Stimulated activated naive B cell treated with anti-CD40 and anti-IgM and Interleukin-4, amounts not matched to agents 10 μg/mL and 1 μg/mL and 100 μg/mL, for 72 hours (primary cell): ENCODE data around the gene BCAS4.
A peak's percentile ranks its signal among the peaks of the same experiment; 100 is the strongest.

ENCODE experiments used
- ATAC-seq, 2 donors: fragments of 150-1000 bp; cut with Tn5 transposase; replicated peaks; 2 replicates each; pipeline ENCODE4 v1.10.0; 2021; ENCODE audit warnings: moderate library complexity in 1 of 2
- DNase-seq: peaks from one replicate; pipeline ENCODE4 v3.0.0; 2021
- H3K27ac Mint-ChIP-seq: one replicate; pipeline ENCODE4 v1.8.0; 2022; ENCODE audit warnings: mild to moderate bottlenecking, mixed read lengths
- H3K27me3 Mint-ChIP-seq, 2 donors: one replicate each; pipeline ENCODE4 v1.8.0; 2022; ENCODE audit warnings: mixed read lengths in 2 of 2
- H3K36me3 Mint-ChIP-seq, 2 donors: one replicate each; pipeline ENCODE4 v1.8.0; 2022; ENCODE audit warnings: mixed read lengths in 2 of 2, mild to moderate bottlenecking in 1 of 2
- H3K4me1 Mint-ChIP-seq, 2 donors: one replicate each; pipeline ENCODE4 v1.8.0; 2022; ENCODE audit warnings: mixed read lengths in 2 of 2, mild to moderate bottlenecking in 1 of 2
- H3K4me3 Mint-ChIP-seq, 2 donors: one replicate each; pipeline ENCODE4 v1.8.0; 2022; ENCODE audit warnings: mild to moderate bottlenecking in 2 of 2, mixed read lengths in 2 of 2, moderate library complexity in 1 of 2
- H3K9me3 Mint-ChIP-seq, 2 donors: one replicate each; pipeline ENCODE4 v1.8.0; 2022; ENCODE audit warnings: mixed read lengths in 2 of 2, mild to moderate bottlenecking in 1 of 2

Gene BCAS4

DNA sequence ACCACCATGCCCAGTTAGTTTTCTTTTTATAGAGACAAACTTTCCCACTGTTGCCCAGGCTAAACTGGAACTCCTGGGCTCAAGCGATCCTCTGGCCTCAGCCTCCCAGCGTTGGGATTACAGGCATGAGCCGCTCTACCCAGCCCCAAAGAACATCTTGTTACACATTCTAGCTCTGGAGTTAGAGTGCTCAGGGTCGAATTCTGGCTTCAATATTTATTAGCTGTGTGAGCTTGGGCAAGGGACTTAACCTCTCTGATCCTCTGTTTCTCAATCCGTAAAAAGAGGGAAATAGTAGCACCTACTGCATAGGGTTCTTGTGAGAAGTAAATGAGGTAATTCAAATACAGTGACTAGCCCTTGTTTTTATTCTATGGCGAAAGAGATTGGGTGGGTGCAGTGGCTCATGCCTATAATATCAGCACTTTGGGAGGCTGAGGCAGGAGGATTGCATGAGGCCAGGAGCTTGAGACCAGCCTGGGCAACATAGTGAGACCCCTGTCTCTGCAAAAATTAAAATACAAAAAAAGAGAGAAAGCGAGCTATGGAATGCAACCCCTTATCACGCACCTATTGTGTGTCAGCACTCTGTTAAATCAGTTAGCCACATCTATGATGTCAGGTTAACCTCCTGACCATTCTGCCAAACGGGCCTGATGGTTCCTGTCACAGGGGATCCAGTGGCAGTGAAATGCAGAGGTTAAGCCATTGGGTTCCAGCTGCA, 19.7 kb downstream of the BCAS4 start:
- H3K27me3 Mint-ChIP-seq = no peaks in the 10 kb centered on the region
- ATAC-seq (no peak), DNase-seq (no peak)
- peaks cover 58 to 87% of the 10 kb centered on the region in 2 donors for H3K4me1 Mint-ChIP-seq
- H3K9me3 Mint-ChIP-seq = peaks cover 5 to 7% of the 10 kb centered on the region in 2 donors
- H3K27ac Mint-ChIP-seq = peak overlapping the region; percentile 70
- H3K4me3 Mint-ChIP-seq = peak overlapping the region; percentile 81 to 93
- H3K36me3 Mint-ChIP-seq = peaks cover 15 to 38% of the 10 kb centered on the region in 2 donors

DNA sequence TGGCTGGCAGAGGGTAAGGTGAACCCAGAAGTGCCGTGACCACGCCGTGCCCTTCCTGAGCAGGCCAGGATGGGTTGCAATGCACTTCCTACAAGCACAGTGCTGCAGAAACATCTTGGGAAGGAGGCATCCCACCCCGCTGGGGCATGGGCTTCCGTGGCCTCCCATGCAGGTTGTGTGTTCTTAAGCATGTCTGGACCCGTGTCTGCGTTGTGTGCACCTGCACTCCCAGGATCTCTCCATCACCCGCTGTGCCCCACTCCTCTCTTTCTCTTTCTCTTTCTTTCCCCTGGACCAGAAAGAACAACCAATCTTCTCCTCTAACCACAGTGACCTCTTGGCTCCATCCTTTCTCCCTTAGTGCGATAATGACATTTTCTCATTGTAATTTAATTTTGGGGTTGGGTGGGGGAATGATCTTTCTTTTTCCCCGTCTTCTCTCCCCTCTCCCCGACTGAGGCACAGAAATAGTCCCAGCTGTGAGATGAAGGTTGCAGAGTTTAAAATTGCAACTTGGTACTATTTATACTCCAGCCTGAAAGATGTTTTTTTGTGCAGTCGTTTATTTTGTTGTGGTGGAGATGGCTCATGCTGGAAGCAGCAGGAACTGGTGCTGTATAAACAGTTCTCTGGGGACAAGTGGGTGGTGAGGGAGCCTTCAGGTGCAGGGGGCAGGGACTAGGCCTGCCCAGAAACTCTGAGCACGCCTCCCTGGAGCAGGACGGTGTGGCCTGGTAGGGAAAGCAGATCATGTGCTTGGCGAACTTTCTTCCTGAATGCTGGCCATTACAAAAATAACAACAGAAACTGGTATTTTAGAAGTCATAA, 20.5 kb downstream of the BCAS4 start:
- H3K9me3 Mint-ChIP-seq = peaks cover 4 to 5% of the 10 kb centered on the region in 2 donors
- peak overlapping the region; percentile 81 to 93 for H3K4me3 Mint-ChIP-seq
- peaks cover 13 to 39% of the 10 kb centered on the region in 2 donors for H3K36me3 Mint-ChIP-seq
- ATAC-seq (peak; percentile 49 to 64), DNase-seq (no peak)
- H3K27ac Mint-ChIP-seq = peak overlapping the region; percentile 94
- H3K27me3 Mint-ChIP-seq = no peaks in the 10 kb centered on the region
- H3K4me1 Mint-ChIP-seq = peaks cover 60 to 88% of the 10 kb centered on the region in 2 donors

DNA sequence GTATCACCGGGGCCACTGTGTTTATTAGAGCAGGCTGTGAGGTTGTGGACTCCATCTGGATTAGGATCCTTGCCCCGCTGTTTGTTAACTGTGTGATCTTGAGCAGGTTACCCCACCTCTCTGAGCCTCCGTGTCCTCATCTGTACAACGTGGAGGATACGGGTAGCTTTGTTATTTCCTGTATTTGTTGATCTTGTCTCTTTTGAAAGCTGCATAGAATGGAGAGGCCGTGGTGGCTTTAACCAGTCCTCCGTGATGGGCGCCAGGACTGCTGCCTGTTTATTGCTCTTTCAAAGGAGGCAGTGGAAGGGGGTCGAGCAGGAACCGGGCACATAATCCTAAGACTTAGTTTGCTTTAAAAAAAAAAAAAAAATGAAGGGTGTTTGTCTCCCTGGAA, 22.9 kb downstream of the BCAS4 start:
- DNase-seq (no peak), ATAC-seq (no peak)
- Mint-ChIP-seq H3K4me1 (peaks cover 69 to 90% of the 10 kb centered on the region in 2 donors), H3K27ac (peak overlapping the region; percentile 99), H3K27me3 (no peaks in the 10 kb centered on the region), H3K4me3 (peak overlapping the region; percentile 37 to 80), H3K36me3 (peaks cover 12 to 37% of the 10 kb centered on the region in 2 donors), H3K9me3 (no peaks in the 10 kb centered on the region)

DNA sequence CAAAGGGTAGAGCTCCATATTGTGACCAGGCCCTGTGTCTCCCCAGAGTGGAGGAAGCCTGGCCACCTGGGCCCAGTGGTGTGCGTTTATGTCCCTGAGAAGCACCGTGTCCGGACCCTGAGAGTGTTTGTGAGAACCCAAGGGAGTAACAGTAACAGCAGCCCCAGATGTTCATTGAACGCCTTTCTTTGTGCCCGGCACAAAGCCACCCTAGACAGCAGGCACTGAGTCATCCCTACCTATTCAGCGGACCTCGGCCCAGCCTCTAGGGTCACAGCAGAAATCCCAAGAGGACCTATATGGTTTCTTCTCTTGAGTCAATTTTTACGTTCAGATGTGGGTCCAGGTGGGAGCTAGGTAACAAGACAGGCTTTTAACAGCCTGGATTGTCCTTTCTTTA, 24.5 kb downstream of the BCAS4 start:
- DNase-seq = peak; percentile 76
- peak; percentile 64 to 73 for ATAC-seq
- no peaks in the 10 kb centered on the region for H3K9me3 Mint-ChIP-seq
- no peaks in the 10 kb centered on the region for H3K27me3 Mint-ChIP-seq
- peak overlapping the region; percentile 99 for H3K27ac Mint-ChIP-seq
- H3K4me3 Mint-ChIP-seq = peak overlapping the region; percentile 26 to 51
- H3K4me1 Mint-ChIP-seq = peaks cover 60 to 81% of the 10 kb centered on the region in 2 donors
- H3K36me3 Mint-ChIP-seq = peaks cover 14 to 33% of the 10 kb centered on the region in 2 donors

DNA sequence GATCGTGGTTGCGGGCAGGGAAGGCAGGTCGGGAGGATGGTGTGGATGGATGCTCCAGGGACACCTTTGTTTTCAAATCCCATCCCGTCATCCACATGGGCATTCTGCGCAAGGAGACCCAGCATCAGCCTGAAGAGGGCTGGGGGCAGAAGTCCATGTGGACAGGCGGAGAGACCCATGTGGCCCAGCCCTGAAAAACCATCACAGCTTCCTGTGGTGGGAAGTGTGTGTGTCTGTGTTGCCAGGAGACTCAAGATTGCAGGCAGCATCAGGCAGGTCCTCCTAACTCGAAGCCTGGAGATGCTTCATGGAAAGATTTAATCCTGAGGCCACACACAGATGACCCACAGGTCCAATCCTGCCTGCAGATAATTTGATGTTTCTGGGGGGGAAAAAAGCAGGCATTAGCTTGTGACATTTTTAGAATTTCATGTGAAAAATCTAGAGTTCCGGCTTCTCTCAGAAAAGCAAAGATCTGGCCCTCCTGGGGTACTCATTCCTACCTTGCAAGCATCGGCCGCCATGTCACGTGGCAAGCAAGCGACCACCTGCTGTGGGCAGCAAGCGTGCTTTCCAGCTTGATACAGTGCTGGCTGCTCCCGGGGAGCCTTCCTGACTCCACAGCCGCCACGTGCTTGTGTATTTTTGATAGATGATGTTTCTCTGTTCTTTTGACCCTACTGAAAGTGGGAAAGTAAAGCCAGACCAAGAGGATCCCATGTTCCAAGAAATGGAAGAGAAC, 25.8 kb downstream of the BCAS4 start:
- no peaks in the 10 kb centered on the region for H3K27me3 Mint-ChIP-seq
- H3K9me3 Mint-ChIP-seq = no peaks in the 10 kb centered on the region
- peak overlapping the region; percentile 93 for H3K27ac Mint-ChIP-seq
- peaks cover 52 to 74% of the 10 kb centered on the region in 2 donors for H3K4me1 Mint-ChIP-seq
- no peak for ATAC-seq
- DNase-seq = no peak
- H3K36me3 Mint-ChIP-seq = peaks cover 14 to 39% of the 10 kb centered on the region in 2 donors
- peak overlapping the region; percentile 51 to 71 for H3K4me3 Mint-ChIP-seq

DNA sequence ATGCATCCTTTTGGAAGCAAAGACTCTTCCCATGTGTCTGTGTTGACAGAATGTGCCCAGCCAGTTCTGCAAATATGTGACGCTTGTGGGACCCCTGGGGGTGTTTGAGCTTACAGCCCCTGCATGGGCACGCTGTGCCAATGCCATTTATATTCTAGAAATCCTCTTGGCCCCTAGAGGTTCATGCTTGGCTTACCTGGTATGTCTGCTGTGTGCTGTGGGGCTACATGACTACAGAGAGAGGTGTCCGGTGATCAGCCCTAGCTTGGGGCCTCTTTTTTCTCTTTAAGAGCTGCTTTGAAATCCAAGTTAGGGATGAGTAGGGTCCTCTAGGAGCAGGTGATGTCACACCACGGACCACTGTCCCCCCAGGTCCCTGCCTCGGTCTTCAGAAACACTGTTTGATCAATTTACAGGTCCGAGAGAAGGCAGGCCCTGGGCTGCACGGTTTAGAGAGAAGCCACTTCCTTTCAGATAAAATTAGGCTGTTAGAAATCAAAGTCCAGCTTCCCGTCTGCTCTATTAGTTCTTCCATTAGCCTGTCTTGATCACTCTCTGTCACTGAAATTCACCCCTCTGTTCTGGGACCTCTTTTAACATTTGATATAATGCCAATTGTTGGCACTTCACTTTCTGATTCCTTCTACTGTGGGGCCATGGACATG, 26.5 kb downstream of the BCAS4 start:
- no peaks in the 10 kb centered on the region for H3K9me3 Mint-ChIP-seq
- H3K4me1 Mint-ChIP-seq = peaks cover 49 to 67% of the 10 kb centered on the region in 2 donors
- DNase-seq = no peak
- H3K36me3 Mint-ChIP-seq = peaks cover 16 to 44% of the 10 kb centered on the region in 2 donors
- H3K4me3 Mint-ChIP-seq = peak overlapping the region; percentile 17 to 71
- peak; percentile 31 to 32 for ATAC-seq
- peak overlapping the region; percentile 93 for H3K27ac Mint-ChIP-seq
- no peaks in the 10 kb centered on the region for H3K27me3 Mint-ChIP-seq

DNA sequence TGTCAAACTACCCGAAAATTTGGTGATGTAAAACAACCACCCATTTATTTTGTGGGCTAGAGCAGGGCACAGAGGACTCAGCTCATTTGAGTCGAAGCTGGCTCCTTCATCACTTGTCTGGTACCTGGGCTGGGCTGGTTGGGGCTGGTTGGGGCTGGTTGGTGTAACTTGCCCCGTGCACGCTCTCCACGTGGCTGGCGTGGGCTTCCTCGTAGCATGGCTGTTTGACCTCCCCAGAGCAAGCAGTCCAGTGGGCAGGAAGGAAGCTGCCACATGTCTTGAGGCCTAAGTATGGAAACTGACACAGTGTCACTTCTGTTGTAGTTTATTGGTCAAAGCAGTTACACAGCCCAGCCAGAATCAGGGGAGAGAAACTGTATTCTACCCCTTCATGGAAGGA, 27.1 kb downstream of the BCAS4 start:
- Mint-ChIP-seq H3K4me1 (peaks cover 49 to 65% of the 10 kb centered on the region in 2 donors), H3K27ac (peak overlapping the region; percentile 93), H3K4me3 (peak overlapping the region; percentile 12 to 17), H3K9me3 (no peaks in the 10 kb centered on the region), H3K27me3 (no peaks in the 10 kb centered on the region), H3K36me3 (peaks cover 17 to 47% of the 10 kb centered on the region in 2 donors)
- DNase-seq (peak; percentile 27), ATAC-seq (peak; percentile 9 to 17)

DNA sequence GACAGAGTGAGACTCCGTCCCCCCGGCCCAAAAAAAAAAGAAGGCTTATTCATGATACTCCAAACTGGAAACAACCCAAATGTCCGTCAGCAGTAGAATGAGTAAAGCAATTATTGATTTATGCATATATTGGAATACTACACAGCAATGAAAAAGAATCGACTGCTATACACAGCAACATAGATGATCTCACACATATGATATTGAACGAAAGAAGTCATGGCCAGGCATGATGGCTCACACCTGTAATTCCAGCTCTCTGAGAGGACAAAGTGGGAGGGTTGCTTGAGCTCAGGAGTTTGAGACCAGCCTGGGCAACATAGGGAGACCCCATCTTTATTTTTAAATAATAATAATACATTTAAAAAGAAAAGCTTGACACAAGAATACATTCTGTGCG, 28.5 kb downstream of the BCAS4 start:
- peaks cover 48 to 55% of the 10 kb centered on the region in 2 donors for H3K4me1 Mint-ChIP-seq

DNA sequence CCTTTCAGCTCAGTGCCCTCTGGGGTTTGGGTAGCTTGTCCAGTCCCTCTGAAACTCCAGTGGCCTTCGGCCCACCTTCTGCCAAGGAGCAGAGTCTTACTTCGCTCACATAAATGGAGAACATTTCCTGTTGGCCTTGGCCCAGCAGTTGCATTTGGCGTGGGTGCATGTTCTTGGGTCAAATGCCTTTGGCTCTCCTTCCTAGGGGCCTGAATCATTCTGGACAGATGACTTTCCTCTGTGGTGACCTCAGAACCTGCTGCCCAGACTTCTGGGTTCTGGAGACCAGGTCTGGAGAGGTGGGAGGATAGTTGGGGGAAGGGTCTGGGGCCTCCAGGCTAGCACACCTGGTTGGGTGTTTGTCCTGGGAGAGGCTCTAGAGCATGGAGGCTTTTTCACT, 29.3 kb downstream of the BCAS4 start:
- DNase-seq (no peak), ATAC-seq (no peak)
- Mint-ChIP-seq H3K4me3 (no peak overlapping the region), H3K27me3 (no peaks in the 10 kb centered on the region), H3K36me3 (peaks cover 19 to 46% of the 10 kb centered on the region in 2 donors), H3K9me3 (no peaks in the 10 kb centered on the region), H3K27ac (no peak overlapping the region), H3K4me1 (peaks cover 44 to 47% of the 10 kb centered on the region in 2 donors)

More for the DNA sequence above, 28.5 kb downstream of the BCAS4 start:
- H3K27me3 Mint-ChIP-seq = no peaks in the 10 kb centered on the region
- no peak for DNase-seq
- no peak for ATAC-seq
- H3K9me3 Mint-ChIP-seq = no peaks in the 10 kb centered on the region
- peaks cover 23 to 50% of the 10 kb centered on the region in 2 donors for H3K36me3 Mint-ChIP-seq
- H3K4me3 Mint-ChIP-seq = no peak overlapping the region
- H3K27ac Mint-ChIP-seq = no peak overlapping the region

DNA sequence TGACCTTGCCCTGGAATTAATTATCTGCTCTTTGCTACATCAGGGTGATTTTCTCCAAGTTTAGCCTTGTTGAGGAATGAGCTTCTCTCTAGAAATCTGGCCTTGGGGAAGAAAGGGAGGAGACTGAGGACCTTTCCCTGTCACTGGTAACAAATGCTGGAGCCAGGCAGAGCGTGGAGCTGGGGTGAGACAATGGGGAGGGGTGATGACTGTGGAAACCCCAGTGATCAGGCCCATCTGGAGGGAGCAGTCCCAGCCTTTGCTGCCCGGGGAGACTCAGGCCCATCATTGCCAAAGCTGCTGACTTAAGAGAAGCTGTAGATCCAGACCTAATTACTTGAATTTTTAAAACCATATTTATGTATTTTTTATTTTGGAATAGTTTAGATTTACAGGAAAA, 31.3 kb downstream of the BCAS4 start:
- peak overlapping the region; percentile 26 for H3K27ac Mint-ChIP-seq
- H3K4me1 Mint-ChIP-seq = peaks cover 26 to 27% of the 10 kb centered on the region in 2 donors
- ATAC-seq (no peak), DNase-seq (no peak)
- H3K9me3 Mint-ChIP-seq = no peaks in the 10 kb centered on the region
- H3K4me3 Mint-ChIP-seq = no peak overlapping the region
- peaks cover 14 to 41% of the 10 kb centered on the region in 2 donors for H3K36me3 Mint-ChIP-seq
- no peaks in the 10 kb centered on the region for H3K27me3 Mint-ChIP-seq

DNA sequence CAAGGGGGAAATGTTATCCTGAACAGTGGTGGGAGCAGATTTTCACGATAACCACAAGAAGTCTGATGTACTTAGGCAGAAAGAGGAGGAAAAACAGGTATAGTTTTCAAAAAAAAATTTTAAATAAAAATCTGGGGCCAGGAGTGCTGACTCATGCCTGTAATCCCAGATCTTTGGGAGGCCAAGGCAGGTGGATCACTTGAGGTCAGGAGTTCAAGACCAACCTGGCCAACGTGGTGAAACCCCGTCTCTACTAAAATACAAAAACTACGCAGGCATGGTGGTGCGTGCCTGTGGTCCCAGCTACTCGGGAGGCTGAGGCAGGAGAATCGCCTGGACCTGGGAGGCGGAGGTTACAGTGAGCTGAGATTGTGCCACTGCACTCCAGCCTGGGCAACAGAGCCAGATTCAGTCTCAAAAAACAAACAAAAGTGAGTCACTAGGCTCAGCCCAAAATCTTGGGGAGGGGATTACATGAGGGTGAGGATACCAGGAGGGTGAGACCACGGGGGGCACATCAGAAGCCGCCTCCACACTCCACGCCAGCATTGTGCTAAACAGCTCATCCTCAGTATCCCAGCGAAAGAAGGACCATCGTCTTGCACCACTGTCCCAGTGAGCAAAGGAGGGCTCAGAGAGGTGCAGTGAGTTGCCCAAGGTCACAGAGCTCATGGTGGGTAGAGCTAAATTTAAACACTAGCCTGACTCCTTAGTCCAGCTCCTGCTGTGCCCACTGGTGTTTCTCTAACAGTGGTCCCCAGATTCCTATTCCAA, 33.7 kb downstream of the BCAS4 start:
- ATAC-seq = no peak
- Mint-ChIP-seq H3K36me3 (peaks cover 19 to 53% of the 10 kb centered on the region in 2 donors), H3K9me3 (no peaks in the 10 kb centered on the region), H3K4me3 (no peak overlapping the region), H3K27me3 (no peaks in the 10 kb centered on the region), H3K4me1 (peaks cover 10 to 17% of the 10 kb centered on the region in 2 donors), H3K27ac (no peak overlapping the region)
- DNase-seq = no peak

DNA sequence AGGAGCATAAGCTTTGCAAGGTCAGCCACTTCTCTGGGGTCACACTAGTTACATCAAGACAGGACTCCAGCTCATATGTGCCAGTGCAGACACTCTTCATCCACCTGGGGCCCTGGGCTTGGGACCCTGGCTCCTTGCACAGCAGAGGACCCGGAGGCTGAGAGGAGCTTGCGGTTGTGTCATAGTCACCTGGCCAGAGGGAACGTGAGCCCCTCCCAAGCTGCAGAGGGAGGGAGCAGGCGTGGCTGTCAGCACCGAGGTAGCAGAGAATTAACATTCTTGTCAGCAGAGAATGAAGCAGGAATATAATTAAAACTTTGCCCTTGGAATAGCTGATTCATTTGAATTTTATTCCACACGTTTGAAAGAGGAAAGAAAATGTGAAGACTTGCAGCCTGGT, 36.8 kb downstream of the BCAS4 start:
- Mint-ChIP-seq H3K27ac (no peak overlapping the region), H3K36me3 (peaks cover 26 to 58% of the 10 kb centered on the region in 2 donors), H3K4me1 (peaks cover under 1 to 15% of the 10 kb centered on the region in 2 donors), H3K4me3 (no peak overlapping the region), H3K27me3 (no peaks in the 10 kb centered on the region), H3K9me3 (no peaks in the 10 kb centered on the region)
- ATAC-seq (no peak), DNase-seq (no peak)

DNA sequence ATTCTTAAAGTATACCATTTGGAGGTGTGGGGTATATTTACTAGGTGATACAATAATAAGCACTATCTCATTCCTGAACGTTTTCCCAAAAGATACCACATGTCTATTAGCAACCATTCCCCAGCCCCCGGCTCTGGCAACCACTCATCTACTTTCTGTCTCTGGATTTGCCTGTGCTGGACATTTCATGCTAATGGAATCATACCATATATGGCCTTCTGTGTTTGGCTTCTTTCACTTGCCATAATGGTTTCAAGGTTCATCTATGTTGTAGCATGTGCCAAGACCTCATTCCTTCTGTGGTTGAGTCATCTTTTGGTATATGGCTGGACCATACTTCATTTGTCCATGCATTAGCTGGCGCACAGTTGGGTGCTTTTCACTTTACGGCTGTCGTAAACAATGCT, 39.7 kb downstream of the BCAS4 start:
- no peak for DNase-seq
- no peak for ATAC-seq
- Mint-ChIP-seq H3K4me3 (no peak overlapping the region), H3K9me3 (no peaks in the 10 kb centered on the region), H3K36me3 (peaks cover 28 to 53% of the 10 kb centered on the region in 2 donors), H3K27me3 (no peaks in the 10 kb centered on the region), H3K4me1 (peaks cover 16 to 17% of the 10 kb centered on the region in 2 donors), H3K27ac (no peak overlapping the region)
